MM.1S (cell line): Measurements from ENCODE around the gene BTBD8.

Experiments
- CTCF ChIP-seq: fragments of 300-600 bp; sonication (generic); IDR thresholded peaks from 2 replicates; pipeline ENCODE4 v1.5.1; 2016; ENCODE audit warnings: antibody characterized with exemption, low read length, mixed read lengths
- EZH2 ChIP-seq: fragments of 300-600 bp; sonication (generic); optimal IDR thresholded peaks from 2 replicates; pipeline ENCODE3; 2017; ENCODE audit warnings: low read depth, mild to moderate bottlenecking, antibody characterized with exemption, low read length, mixed read lengths

GRCh38 chr1:92194511-92194910 lies 114.4 kb downstream of the BTBD8 start:
- TF ChIP-seq CTCF: no peak
- TF ChIP-seq EZH2: no peak
